H1 (cell line): ENCODE measurements around the gene GTF2H1. TPM values are rescaled to one million over a fixed set of nuclear protein-coding genes. Genes with fewer than 3 reads are reported as not detected.

Experiments
- CTCF ChIA-PET: fragments of 300-600 bp; sonication (Branson Sonifier 250); formaldehyde crosslinking; loops from one replicate; lab custom pipeline; 2021; ENCODE audit not compliant: partially characterized antibody; lab: Charles Lee
- POLR2A ChIA-PET: fragments of 300-600 bp; sonication (Branson Sonifier 250); formaldehyde crosslinking; loops from one replicate; lab custom pipeline; 2021; ENCODE audit warnings: inconsistent platforms; ENCODE audit not compliant: partially characterized antibody; lab: Charles Lee
- DNase-seq, 2 experiments: peaks; one replicate each; pipeline versions ENCODE4 v3.0.0 to v3.0.0-alpha.2; 2010 to 2022; ENCODE audit warnings: low spot score in 2 of 2, low read depth in 1 of 2, mixed read lengths in 1 of 2
- FAIRE-seq: peaks from 2 replicates; lab custom pipeline; 2011; peaks lifted over from hg19 to GRCh38; lab: Jason Lieb, UNC
- H2AFZ ChIP-seq: 2 replicates; pipeline ENCODE4 v1.8.1; 2012; ENCODE audit warnings: low read length, inconsistent platforms
- H2AK5ac ChIP-seq: 2 replicates; pipeline ENCODE4 v1.6.1; 2013; ENCODE audit warnings: low read depth, low read length
- H2BK120ac ChIP-seq: replicated peaks from 2 replicates; pipeline ENCODE3; 2013; ENCODE audit warnings: low read depth, low read length, inconsistent platforms
- H2BK12ac ChIP-seq: 2 replicates; pipeline ENCODE4 v1.6.1; 2013; ENCODE audit warnings: low read depth, low read length
- H2BK15ac ChIP-seq: 2 replicates; pipeline ENCODE4 v1.6.1; 2013; ENCODE audit warnings: low read length
- H2BK20ac ChIP-seq: 2 replicates; pipeline ENCODE4 v1.6.1; 2013; ENCODE audit warnings: low read length
- H2BK5ac ChIP-seq: 2 replicates; pipeline ENCODE4 v1.6.1; 2013; ENCODE audit warnings: low read depth, low read length
- H3K14ac ChIP-seq: 2 replicates; pipeline ENCODE4 v1.6.1; 2013; ENCODE audit warnings: inconsistent platforms; ENCODE audit not compliant: insufficient read length
- H3K18ac ChIP-seq: 2 replicates; pipeline ENCODE4 v1.6.1; 2013; ENCODE audit warnings: low read length; ENCODE audit errors: extremely low read depth
- H3K23ac ChIP-seq: 2 replicates; pipeline ENCODE4 v1.6.1; 2013; ENCODE audit warnings: inconsistent platforms; ENCODE audit not compliant: insufficient read length
- H3K23me2 ChIP-seq: 2 replicates; pipeline ENCODE4 v1.6.1; 2013; ENCODE audit warnings: low read depth, low read length
- H3K27ac ChIP-seq: 2 replicates; pipeline ENCODE4 v1.6.1; 2011; ENCODE audit warnings: low read depth, low read length, inconsistent platforms
- H3K27me3 ChIP-seq, 4 experiments: replicated peaks in 1 of 4; 1 replicate in 1 of 4; 2 replicates in 3 of 4; pipeline versions ENCODE4 v1.6.1 to v1.8.1; 2011 to 2013; ENCODE audit warnings: low read length in 3 of 4, mild to moderate bottlenecking in 3 of 4, inconsistent platforms in 2 of 4, mixed read lengths in 2 of 4, moderate library complexity in 1 of 4; ENCODE audit not compliant: control insufficient read depth in 3 of 4, insufficient read depth in 3 of 4; ENCODE audit errors: extremely low read depth in 1 of 4
- H3K36me3 ChIP-seq, 4 experiments: 2 replicates each; pipeline versions ENCODE4 v1.6.1 to v1.8.1; 2011 to 2013; ENCODE audit warnings: mild to moderate bottlenecking in 4 of 4, low read length in 3 of 4, moderate library complexity in 2 of 4, control low read depth in 1 of 4, inconsistent platforms in 1 of 4; ENCODE audit not compliant: insufficient read depth in 4 of 4, control insufficient read depth in 2 of 4
- H3K4ac ChIP-seq: replicated peaks from 2 replicates; pipeline ENCODE3; 2013; ENCODE audit warnings: low read length, low read depth, mixed read lengths, inconsistent platforms; ENCODE audit not compliant: insufficient read length
- H3K4me1 ChIP-seq, 4 experiments: replicated peaks in 1 of 4; 1 replicate in 1 of 4; 2 replicates in 3 of 4; pipeline versions ENCODE4 v1.6.1 to v1.8.1; 2011 to 2013; ENCODE audit warnings: low read length in 3 of 4, inconsistent platforms in 2 of 4, mixed read lengths in 1 of 4; ENCODE audit not compliant: insufficient read depth in 4 of 4, control insufficient read depth in 3 of 4
- H3K4me2 ChIP-seq, 2 experiments: 2 replicates each; pipeline versions ENCODE4 v1.6.1 to v1.8.1; 2011 to 2013; ENCODE audit warnings: low read depth in 2 of 2, low read length in 2 of 2, control low read depth in 1 of 2, inconsistent platforms in 1 of 2, mild to moderate bottlenecking in 1 of 2; ENCODE audit not compliant: insufficient read depth in 1 of 2
- H3K4me3 ChIP-seq, 4 experiments: fragments of 200-600, 300-600 bp in 1 of 4; sonication (generic), shearing (Covaris generic), sonication (Bioruptor Twin) in 1 of 4; 2 replicates each; pipeline versions ENCODE4 v1.5.1 to v1.8.1; 2011 to 2016; ENCODE audit warnings: low read length in 4 of 4, low read depth in 3 of 4, control low read depth in 2 of 4, inconsistent platforms in 2 of 4, mild to moderate bottlenecking in 2 of 4, mixed read lengths in 1 of 4, moderate library complexity in 1 of 4; ENCODE audit not compliant: insufficient read depth in 2 of 4; ENCODE audit errors: extremely low read depth in 1 of 4
- H3K56ac ChIP-seq: replicated peaks from 2 replicates; pipeline ENCODE3; 2013; ENCODE audit warnings: low read depth, mild to moderate bottlenecking, mixed read lengths, low read length, inconsistent platforms; ENCODE audit not compliant: insufficient read length
- H3K79me1 ChIP-seq: 2 replicates; pipeline ENCODE4 v1.6.1; 2013; ENCODE audit warnings: low read depth, low read length, control low read depth
- H3K79me2 ChIP-seq, 2 experiments: 2 replicates each; pipeline versions ENCODE4 v1.6.1 to v1.8.1; 2012 to 2013; ENCODE audit warnings: low read length in 2 of 2, mild to moderate bottlenecking in 2 of 2, inconsistent platforms in 1 of 2; ENCODE audit not compliant: insufficient read depth in 2 of 2, control insufficient read depth in 1 of 2
- H3K9ac ChIP-seq, 4 experiments: replicated peaks in 1 of 4; 1 replicate in 1 of 4; 2 replicates in 3 of 4; pipeline versions ENCODE4 v1.6.1 to v1.8.1; 2011 to 2013; ENCODE audit warnings: low read depth in 3 of 4, low read length in 3 of 4, control low read depth in 2 of 4, mild to moderate bottlenecking in 2 of 4, moderate library complexity in 2 of 4, inconsistent platforms in 1 of 4; ENCODE audit errors: extremely low read depth in 1 of 4
- H3K9me3 ChIP-seq, 2 experiments: 2 replicates each; pipeline versions ENCODE4 v1.6.1 to v1.8.1; 2012 to 2013; ENCODE audit warnings: mild to moderate bottlenecking in 2 of 2, moderate library complexity in 2 of 2, control low read depth in 1 of 2, inconsistent platforms in 1 of 2, low read depth in 1 of 2, low read length in 1 of 2, mixed read lengths in 1 of 2; ENCODE audit not compliant: insufficient read depth in 2 of 2
- H4K20me1 ChIP-seq, 2 experiments: replicated peaks in 1 of 2; 2 replicates each; pipeline versions ENCODE3 to v1.8.1; 2011 to 2013; ENCODE audit warnings: inconsistent platforms in 2 of 2, low read length in 2 of 2, mild to moderate bottlenecking in 1 of 2; ENCODE audit not compliant: insufficient read depth in 2 of 2, control insufficient read depth in 1 of 2
- H4K5ac ChIP-seq: 2 replicates; pipeline ENCODE4 v1.6.1; 2013; ENCODE audit warnings: low read length, low read depth, mixed read lengths, inconsistent platforms; ENCODE audit not compliant: insufficient read length
- H4K8ac ChIP-seq: 2 replicates; pipeline ENCODE4 v1.8.0; 2013; ENCODE audit warnings: mild to moderate bottlenecking, moderate library complexity, low read length, inconsistent platforms; ENCODE audit not compliant: insufficient read depth; ENCODE audit errors: extremely low read depth
- H4K91ac ChIP-seq: replicated peaks from 2 replicates; pipeline ENCODE3; 2013; ENCODE audit warnings: low read length, mixed read lengths, inconsistent platforms; ENCODE audit not compliant: insufficient read length
- CTBP2 ChIP-seq: IDR thresholded peaks from 2 replicates; pipeline ENCODE4 v1.7.0; 2011; ENCODE audit warnings: borderline replicate concordance, mild to moderate bottlenecking, moderate library complexity, mixed read lengths, low read length; ENCODE audit not compliant: insufficient read depth, insufficient read length
- FOSL1 ChIP-seq: IDR thresholded peaks from 2 replicates; pipeline ENCODE4 v1.6.1; 2011; ENCODE audit warnings: mild to moderate bottlenecking, low read depth, low read length, moderate library complexity; ENCODE audit not compliant: insufficient read depth
- GABPA ChIP-seq: IDR thresholded peaks from 2 replicates; pipeline ENCODE4 v1.6.1; 2011; ENCODE audit warnings: mild to moderate bottlenecking, low read length, moderate library complexity, borderline replicate concordance; ENCODE audit not compliant: insufficient read depth
- JUN ChIP-seq: IDR thresholded peaks from 2 replicates; pipeline ENCODE4 v1.6.1; 2011; ENCODE audit warnings: low read depth, mild to moderate bottlenecking, improper control_type of control experiment, low read length
- NANOG ChIP-seq: IDR thresholded peaks from 2 replicates; pipeline ENCODE4 v1.6.1; 2011; ENCODE audit warnings: low read length, low read depth, mild to moderate bottlenecking, inconsistent platforms; ENCODE audit not compliant: insufficient read depth, poor library complexity, severe bottlenecking
- PHF8 ChIP-seq: fragments of 200-600 bp; sonication (generic); conservative IDR thresholded peaks from 2 replicates; pipeline ENCODE4 v1.7.1; 2012; ENCODE audit warnings: low read depth, mild to moderate bottlenecking, inconsistent platforms, low read length, moderate library complexity
- RFX5 ChIP-seq: IDR thresholded peaks from 2 replicates; pipeline ENCODE4 v1.6.1; 2011; ENCODE audit warnings: low read depth, low read length, improper control_type of control experiment, borderline replicate concordance
- RXRA ChIP-seq: IDR thresholded peaks from 2 replicates; pipeline ENCODE4 v1.6.1; 2011; ENCODE audit warnings: low read depth, mild to moderate bottlenecking, low read length, moderate library complexity; ENCODE audit not compliant: insufficient read depth
- SIRT6 ChIP-seq: IDR thresholded peaks from one replicate; pipeline ENCODE4 v1.7.1; 2012; ENCODE audit warnings: low read length, inconsistent platforms
- YY1 ChIP-seq: IDR thresholded peaks from 2 replicates; pipeline ENCODE4 v1.6.1; 2011; ENCODE audit warnings: low read depth, mild to moderate bottlenecking, low read length
- WGBS, 2 experiments: shearing (Covaris generic) in 1 of 2; methylation state at CpG; one replicate each; pipeline versions ENCODE4 v1.1.6 to v1.1.7; 2013 to 2015; ENCODE audit warnings: low lambda C conversion rate in 2 of 2, mixed read lengths in 2 of 2, inconsistent platforms in 1 of 2, low coverage in 1 of 2, missing lambda C conversion rate in 1 of 2; ENCODE audit not compliant: insufficient replicate concordance in 2 of 2, insufficient coverage in 1 of 2, insufficient read length in 1 of 2; ENCODE audit errors: extremely low coverage in 1 of 2, missing lambda C conversion rate in 1 of 2; 5-methylcytosine and 5-hydroxymethylcytosine counted together
- polyA plus RNA-seq, 7 experiments: library from polyadenylated mRNA; depleted of rRNA in 3 of 7; stranded (reverse) in 5 of 7; unstranded in 2 of 7; fragments of >200 nt in 5 of 7; fragments of 200-250 nt in 2 of 7; gene quantifications; 1 replicate in 5 of 7; 2 replicates in 1 of 7; 4 replicates in 1 of 7; pipeline versions ENCODE4 v1.2.1 to v1.2.3, GENCODE V29; 2011 to 2013; ENCODE audit warnings: missing spikeins in 2 of 7, mixed read lengths in 2 of 7
- total RNA-seq: library from RNA; stranded (reverse); fragmentation: NEBNext Ultra II Directional; extraction: Animal tissue kit (Norgen Biotek cat#: 25700); gene quantifications from 2 replicates; pipeline ENCODE4 v1.2.1, GENCODE V29; 2021
- TF ChIP-seq, protein P1 (sequence below): IDR thresholded peaks from 2 replicates; pipeline ENCODE4 v1.6.1; 2011; ENCODE audit warnings: low read depth, mild to moderate bottlenecking, low read length; ENCODE audit not compliant: insufficient read depth

The GTF2H1 gene
- total and polyA plus RNA-seq, 2 of the 8 experiments (the other 6 are each of a cell fraction or from before 2014, with no cell fraction given), result 9.1 to 26.3 TPM

DNA sequence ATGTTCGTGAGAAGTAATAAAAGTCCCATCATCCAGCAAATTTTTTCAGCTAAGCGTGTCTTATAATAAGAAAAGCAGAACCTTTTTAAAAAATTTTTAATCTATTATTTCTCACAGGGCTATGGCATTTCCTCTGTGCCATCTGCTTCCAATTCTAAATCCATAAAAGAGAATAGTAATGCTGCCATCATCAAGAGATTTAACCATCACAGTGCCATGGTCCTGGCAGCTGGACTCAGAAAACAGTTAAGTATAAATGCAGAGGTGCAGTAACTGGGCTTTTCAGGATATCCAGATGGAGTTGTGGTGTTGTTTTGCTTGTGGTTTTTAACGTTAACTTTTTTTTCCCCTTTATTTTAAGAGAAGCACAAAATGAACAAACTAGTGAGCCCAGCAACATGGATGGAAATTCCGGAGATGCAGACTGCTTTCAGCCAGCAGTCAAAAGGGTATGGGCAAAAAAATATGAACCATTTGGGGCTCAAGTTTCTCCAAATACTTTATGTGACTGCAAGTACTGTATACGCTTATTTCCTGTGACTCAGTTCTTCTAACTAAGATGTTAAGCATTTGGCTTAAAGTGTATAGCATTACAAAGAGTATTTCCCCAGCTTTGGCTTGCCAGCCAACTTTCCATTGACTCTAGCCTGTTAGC lies 25.2 kb downstream of the GTF2H1 start:
- no peak overlapping the region for H3K4ac ChIP-seq
- H2BK20ac ChIP-seq, result no peak overlapping the region
- H2AK5ac ChIP-seq, result no peak overlapping the region
- H3K4me3 ChIP-seq, result no peak overlapping the region
- peaks cover 6 to 37% (median 20%) of the 10 kb centered on the region in 4 experiments for H3K36me3 ChIP-seq
- POLR2A ChIA-PET, result no interaction called here
- no peak overlapping the region for H2BK120ac ChIP-seq
- CTCF ChIA-PET, result no interaction called here
- no peak overlapping the region for H3K56ac ChIP-seq
- WGBS, 2 experiments, result 98% methylated on average over 5 of the region's 5 CpGs; no CpG with 5 or more reads in 1 of the 2 experiments
- H4K91ac ChIP-seq, result no peak overlapping the region
- no peaks in the 10 kb centered on the region for H4K20me1 ChIP-seq
- H3K4me2 ChIP-seq, result no peak overlapping the region
- no peaks in the 10 kb centered on the region for H3K4me1 ChIP-seq
- FAIRE-seq (no peak), DNase-seq (no peak)
- no peaks in the 10 kb centered on the region for H3K79me1 ChIP-seq
- H3K9ac ChIP-seq, result no peak overlapping the region
- H3K14ac ChIP-seq, result no peak overlapping the region
- H3K9me3 ChIP-seq, result no peaks in the 10 kb centered on the region
- H3K23me2 ChIP-seq, result no peaks in the 10 kb centered on the region
- no peak overlapping the region for H2BK15ac ChIP-seq
- no peak overlapping the region for H4K5ac ChIP-seq
- no peaks in the 10 kb centered on the region for H3K27me3 ChIP-seq
- H3K18ac ChIP-seq, result no peak overlapping the region
- H3K79me2 ChIP-seq, result no peaks in the 10 kb centered on the region
- H4K8ac ChIP-seq, result no peak overlapping the region
- H2AFZ ChIP-seq, result no peak overlapping the region
- no peak overlapping the region for H2BK12ac ChIP-seq
- no peak overlapping the region for H2BK5ac ChIP-seq
- no peak overlapping the region for H3K23ac ChIP-seq
- no peak overlapping the region for H3K27ac ChIP-seq
- TF ChIP-seq CTBP2, result no peak
- no peak for TF ChIP-seq NANOG
- TF ChIP-seq, protein P1, sequence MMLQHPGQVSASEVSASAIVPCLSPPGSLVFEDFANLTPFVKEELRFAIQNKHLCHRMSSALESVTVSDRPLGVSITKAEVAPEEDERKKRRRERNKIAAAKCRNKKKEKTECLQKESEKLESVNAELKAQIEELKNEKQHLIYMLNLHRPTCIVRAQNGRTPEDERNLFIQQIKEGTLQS, result no peak
- TF ChIP-seq SIRT6, result no peak
- TF ChIP-seq RXRA, result no peak
- no peak for TF ChIP-seq GABPA
- no peak for TF ChIP-seq RFX5
- no peak for TF ChIP-seq PHF8
- no peak for TF ChIP-seq YY1
- TF ChIP-seq FOSL1, result no peak
- no peak for TF ChIP-seq JUN
